A549 (cell line): ENCODE results near the gene CNTNAP5. TPM values are rescaled to one million over a fixed set of nuclear protein-coding genes. Genes with fewer than 3 reads are reported as not detected.

ENCODE experiments used
- ATAC-seq, 2 experiments: fragments of 200-7000 bp in 1 of 2; fragments of >200 bp in 1 of 2; cut with Nextera tagmentation in 1 of 2; cut with Tn5 transposase in 1 of 2; 3 replicates each; pipeline versions ENCODE4 v1.8.0 to v1.9.1; 2018 to 2020; ENCODE audit warnings: mild to moderate bottlenecking in 1 of 2, moderate library complexity in 1 of 2
- CTCF ChIA-PET: fragments of 300-600 bp; sonication (Branson Sonifier 250); formaldehyde crosslinking; extraction: SDS; loops from one replicate; lab custom pipeline; 2021; ENCODE audit warnings: antibody characterized with exemption, inconsistent platforms; lab: Yijun Ruan, JAX
- POLR2A ChIA-PET: fragments of 350-600 bp; formaldehyde crosslinking; extraction: SDS; loops from one replicate; lab custom pipeline; 2021; ENCODE audit warnings: antibody characterized with exemption, inconsistent platforms; lab: Yijun Ruan, JAX
- DNase-seq, 2 experiments: peaks; one replicate each; pipeline versions ENCODE4 v3.0.0 to v3.0.0-alpha.2; 2011 to 2016; ENCODE audit warnings: low read depth in 1 of 2, low spot score in 1 of 2
- FAIRE-seq: peaks from 2 replicates; lab custom pipeline; 2011; peaks lifted over from hg19 to GRCh38; lab: Jason Lieb, UNC
- H3K27ac ChIP-seq, 2 experiments: fragments of >200 bp; sonication (Bioruptor Twin); formaldehyde crosslinking; 3 replicates each; pipeline ENCODE4 v1.5.1; 2016 to 2017
- H3K4me1 ChIP-seq: fragments of >200 bp; sonication (Bioruptor Twin); formaldehyde crosslinking; 3 replicates; pipeline ENCODE4 v1.6.1; 2016
- H3K4me2 ChIP-seq: fragments of >200 bp; sonication (Bioruptor Twin); formaldehyde crosslinking; 3 replicates; pipeline ENCODE4 v1.6.1; 2016
- H3K4me3 ChIP-seq: fragments of >200 bp; sonication (Bioruptor Twin); formaldehyde crosslinking; 3 replicates; pipeline ENCODE4 v1.5.1; 2016
- H3K9me3 ChIP-seq: fragments of >200 bp; sonication (Bioruptor Twin); formaldehyde crosslinking; 3 replicates; pipeline ENCODE4 v1.6.1; 2016
- CBX2 ChIP-seq: fragments of 200-600 bp; sonication (generic); IDR thresholded peaks from 2 replicates; pipeline ENCODE4 v1.6.1; 2016; ENCODE audit warnings: low read depth, mild to moderate bottlenecking, borderline replicate concordance
- EP300 ChIP-seq, 2 experiments: fragments of >200 bp; sonication (Bioruptor Twin); formaldehyde crosslinking; IDR thresholded peaks; 2 replicates in 1 of 2; 3 replicates in 1 of 2; pipeline ENCODE4 v1.6.1; 2016 to 2017
- ESRRA ChIP-seq: fragments of 150-350 bp; IDR thresholded peaks from 2 replicates; pipeline ENCODE4 v1.6.1; 2014; ENCODE audit warnings: mild to moderate bottlenecking, low read length, borderline replicate concordance
- FOSB ChIP-seq: fragments of 250-450 bp; sonication (Bioruptor Pico); IDR thresholded peaks from 2 replicates; pipeline ENCODE4 v1.5.0; 2020; ENCODE audit warnings: mild to moderate bottlenecking, moderate library complexity
- FOSL2 ChIP-seq, 2 experiments: fragments of 450-650 bp in 1 of 2; fragments of >200 bp in 1 of 2; sonication (Bioruptor Twin) in 1 of 2; formaldehyde crosslinking; IDR thresholded peaks; 2 replicates each; pipeline versions ENCODE4 v1.5.0 to v1.6.1; 2016 to 2020; ENCODE audit warnings: mild to moderate bottlenecking in 1 of 2, moderate library complexity in 1 of 2
- HDAC2 ChIP-seq: fragments of 200-600 bp; sonication (generic); IDR thresholded peaks from 2 replicates; pipeline ENCODE4 v1.6.1; 2016
- HOXA7 ChIP-seq: fragments of 250-450 bp; sonication (Bioruptor Pico); IDR thresholded peaks from 2 replicates; pipeline ENCODE4 v1.5.0; 2020; ENCODE audit warnings: mild to moderate bottlenecking, moderate library complexity
- HOXB13 ChIP-seq: fragments of 250-450 bp; sonication (Bioruptor Pico); IDR thresholded peaks from 2 replicates; pipeline ENCODE4 v1.5.0; 2020; ENCODE audit warnings: low read depth, mild to moderate bottlenecking, moderate library complexity
- KDM1A ChIP-seq: fragments of 200-600 bp; sonication (generic); IDR thresholded peaks from 2 replicates; pipeline ENCODE4 v1.6.1; 2016; ENCODE audit warnings: low read depth, mild to moderate bottlenecking
- MAZ ChIP-seq: fragments of 150-350 bp; IDR thresholded peaks from 2 replicates; pipeline ENCODE4 v1.6.1; 2014; ENCODE audit warnings: antibody characterized with exemption, low read depth, low read length, borderline replicate concordance
- MYC ChIP-seq: IDR thresholded peaks from 2 replicates; pipeline ENCODE4 v1.6.1; 2012; ENCODE audit warnings: mild to moderate bottlenecking, inconsistent platforms, low read length, improper control_type of control experiment, borderline replicate concordance
- NFE2L2 ChIP-seq: fragments of 150-350 bp; conservative IDR thresholded peaks from 2 replicates; pipeline ENCODE4 v1.6.1; 2014; ENCODE audit warnings: low read length
- POLR2AphosphoS2 ChIP-seq: conservative IDR thresholded peaks from 2 replicates; pipeline ENCODE4 v1.6.1; 2012; ENCODE audit warnings: low read length, improper control_type of control experiment, inconsistent platforms
- RARB ChIP-seq: fragments of 250-450 bp; sonication (Bioruptor Pico); IDR thresholded peaks from 2 replicates; pipeline ENCODE4 v1.8.0; 2021; ENCODE audit warnings: mild to moderate bottlenecking, moderate library complexity
- RFX5 ChIP-seq: fragments of 450-650 bp; IDR thresholded peaks from 2 replicates; pipeline ENCODE4 v1.7.1; 2014; ENCODE audit warnings: antibody characterized with exemption, mild to moderate bottlenecking, moderate library complexity
- SMC3 ChIP-seq: fragments of >200 bp; sonication (Bioruptor Twin); formaldehyde crosslinking; IDR thresholded peaks from 3 replicates; pipeline ENCODE4 v1.6.1; 2018; ENCODE audit warnings: inconsistent platforms
- SREBF2 ChIP-seq: fragments of 450-650 bp; IDR thresholded peaks from 2 replicates; pipeline ENCODE4 v1.6.1; 2014; ENCODE audit warnings: mild to moderate bottlenecking, moderate library complexity
- TP53 ChIP-seq: fragments of 250-450 bp; sonication (Bioruptor Pico); IDR thresholded peaks from 2 replicates; pipeline ENCODE4 v1.5.0; 2021; ENCODE audit warnings: mild to moderate bottlenecking, moderate library complexity
- ZC3H11A ChIP-seq: fragments of 450-650 bp; IDR thresholded peaks from 2 replicates; pipeline ENCODE4 v1.6.1; 2014; ENCODE audit warnings: antibody characterized with exemption, mild to moderate bottlenecking
- ZFP36 ChIP-seq: fragments of 450-650 bp; IDR thresholded peaks from 2 replicates; pipeline ENCODE4 v1.6.1; 2014; ENCODE audit warnings: borderline replicate concordance; ENCODE audit not compliant: partially characterized antibody
- WGBS: methylation state at CpG from one replicate; pipeline ENCODE4 v1.1.6; 2017; ENCODE audit errors: missing lambda C conversion rate; 5-methylcytosine and 5-hydroxymethylcytosine counted together
- polyA plus RNA-seq, 4 experiments: library from polyadenylated mRNA; depleted of rRNA in 3 of 4; stranded (reverse); fragments of >200 nt; fragmentation: RNase III in 1 of 4; extraction: RNeasy Plus Mini Kit Qiagen cat#74134 plus additional on column Dnase treatment in 1 of 4; gene quantifications; 2 replicates in 3 of 4; 3 replicates in 1 of 4; pipeline ENCODE4 v1.2.3, GENCODE V29; 2011 to 2017
- TF ChIP-seq, protein P1 (sequence below): fragments of 200-600 bp; sonication (generic); IDR thresholded peaks from 2 replicates; pipeline ENCODE4 v1.6.1; 2016; ENCODE audit warnings: antibody characterized with exemption, mild to moderate bottlenecking, moderate library complexity
- TF ChIP-seq, protein P2 (sequence below): IDR thresholded peaks from 2 replicates; pipeline ENCODE4 v1.6.1; 2012
- TF ChIP-seq, protein P3 (sequence below): IDR thresholded peaks from 2 replicates; pipeline ENCODE4 v1.6.1; 2012

The CNTNAP5 gene
- polyA plus RNA-seq, 2 of the 4 experiments (the other 2 are of a cell fraction): not detected

DNA sequence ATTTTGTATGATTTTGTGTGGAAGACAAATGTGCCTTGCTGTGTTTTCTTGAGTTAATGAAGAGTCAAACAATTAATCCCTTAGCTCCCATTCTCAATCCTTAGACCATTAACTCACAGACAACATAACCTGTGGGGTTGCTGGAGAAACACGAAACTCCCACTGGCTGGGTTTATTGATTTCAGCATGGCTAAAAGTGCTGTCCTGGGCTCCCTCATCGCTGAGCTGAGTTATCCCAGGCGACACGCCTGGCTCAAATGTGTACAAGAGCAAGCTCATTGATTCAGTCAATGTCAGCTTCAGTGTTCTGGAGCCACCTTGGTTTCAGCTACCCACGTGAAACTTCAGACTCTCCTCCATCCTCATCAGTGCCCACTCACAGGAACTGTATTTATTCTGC is 896.1 kb downstream of the CNTNAP5 start:
- no peaks in the 10 kb centered on the region for H3K9me3 ChIP-seq
- ATAC-seq: no peak
- TF ChIP-seq SMC3: no peak
- TF ChIP-seq TP53 (CRISPR knock-in tag): no peak
- no peak for TF ChIP-seq ZFP36
- no peak for TF ChIP-seq KDM1A
- no peak for TF ChIP-seq ZC3H11A
- TF ChIP-seq NFE2L2: no peak
- no peak for TF ChIP-seq ESRRA
- no peaks in the 10 kb centered on the region for H3K4me1 ChIP-seq
- no peak overlapping the region for H3K27ac ChIP-seq
- CTCF ChIA-PET: no interaction called here
- 0% methylated on average over 5 of the region's 5 CpGs for WGBS
- no peak overlapping the region for H3K4me2 ChIP-seq
- FAIRE-seq: no peak
- H3K4me3 ChIP-seq: no peak overlapping the region
- DNase-seq: no peak
- POLR2A ChIA-PET: no interaction called here

DNA sequence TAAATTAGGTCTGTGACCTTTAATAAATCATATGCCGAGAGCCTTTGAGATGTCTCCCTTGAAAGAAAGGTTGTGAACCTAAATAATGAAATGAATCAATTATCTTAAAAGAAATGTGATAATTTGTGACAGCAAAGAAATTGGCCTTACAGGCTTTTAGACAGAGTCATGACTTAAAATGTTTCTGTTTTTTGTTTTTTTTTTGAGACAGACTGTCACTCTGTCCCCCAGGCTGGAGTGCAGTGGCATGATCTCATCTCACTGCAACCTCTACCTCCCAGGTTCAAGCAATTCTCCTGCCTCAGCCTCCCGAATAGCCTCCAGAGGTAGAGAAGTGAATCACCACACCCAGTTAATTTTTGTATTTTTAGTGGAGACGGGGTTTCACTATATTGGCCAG is 898.0 kb downstream of the CNTNAP5 start:
- no peak for ATAC-seq
- DNase-seq: no peak
- ChIA-PET POLR2A (no interaction called here), CTCF (no interaction called here)
- WGBS: 5% methylated on average over 3 of the region's 3 CpGs
- Histone ChIP-seq H3K4me2 (no peak overlapping the region), H3K4me3 (no peak overlapping the region), H3K4me1 (no peaks in the 10 kb centered on the region), H3K9me3 (no peaks in the 10 kb centered on the region), H3K27ac (no peak overlapping the region)
- no peak for FAIRE-seq
- TF ChIP-seq, protein P1, sequence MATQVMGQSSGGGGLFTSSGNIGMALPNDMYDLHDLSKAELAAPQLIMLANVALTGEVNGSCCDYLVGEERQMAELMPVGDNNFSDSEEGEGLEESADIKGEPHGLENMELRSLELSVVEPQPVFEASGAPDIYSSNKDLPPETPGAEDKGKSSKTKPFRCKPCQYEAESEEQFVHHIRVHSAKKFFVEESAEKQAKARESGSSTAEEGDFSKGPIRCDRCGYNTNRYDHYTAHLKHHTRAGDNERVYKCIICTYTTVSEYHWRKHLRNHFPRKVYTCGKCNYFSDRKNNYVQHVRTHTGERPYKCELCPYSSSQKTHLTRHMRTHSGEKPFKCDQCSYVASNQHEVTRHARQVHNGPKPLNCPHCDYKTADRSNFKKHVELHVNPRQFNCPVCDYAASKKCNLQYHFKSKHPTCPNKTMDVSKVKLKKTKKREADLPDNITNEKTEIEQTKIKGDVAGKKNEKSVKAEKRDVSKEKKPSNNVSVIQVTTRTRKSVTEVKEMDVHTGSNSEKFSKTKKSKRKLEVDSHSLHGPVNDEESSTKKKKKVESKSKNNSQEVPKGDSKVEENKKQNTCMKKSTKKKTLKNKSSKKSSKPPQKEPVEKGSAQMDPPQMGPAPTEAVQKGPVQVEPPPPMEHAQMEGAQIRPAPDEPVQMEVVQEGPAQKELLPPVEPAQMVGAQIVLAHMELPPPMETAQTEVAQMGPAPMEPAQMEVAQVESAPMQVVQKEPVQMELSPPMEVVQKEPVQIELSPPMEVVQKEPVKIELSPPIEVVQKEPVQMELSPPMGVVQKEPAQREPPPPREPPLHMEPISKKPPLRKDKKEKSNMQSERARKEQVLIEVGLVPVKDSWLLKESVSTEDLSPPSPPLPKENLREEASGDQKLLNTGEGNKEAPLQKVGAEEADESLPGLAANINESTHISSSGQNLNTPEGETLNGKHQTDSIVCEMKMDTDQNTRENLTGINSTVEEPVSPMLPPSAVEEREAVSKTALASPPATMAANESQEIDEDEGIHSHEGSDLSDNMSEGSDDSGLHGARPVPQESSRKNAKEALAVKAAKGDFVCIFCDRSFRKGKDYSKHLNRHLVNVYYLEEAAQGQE: no peak
- TF ChIP-seq KDM1A (no peak), SREBF2 (no peak), FOSL2 (IDR thresholded peaks at IDR 0.05) (no peak), FOSL2 (CRISPR knock-in tag; IDR thresholded peaks at IDR 0.05) (no peak), SMC3 (no peak), FOSB (CRISPR knock-in tag) (no peak), RFX5 (no peak), RARB (CRISPR knock-in tag) (no peak), MYC (no peak), EP300 (IDR thresholded peaks at IDR 0.05) (no peak), HDAC2 (no peak), MAZ (no peak), ESRRA (no peak), CBX2 (no peak), HOXB13 (CRISPR knock-in tag) (no peak), POLR2AphosphoS2 (no peak), HOXA7 (no peak)
- TF ChIP-seq, protein P2, sequence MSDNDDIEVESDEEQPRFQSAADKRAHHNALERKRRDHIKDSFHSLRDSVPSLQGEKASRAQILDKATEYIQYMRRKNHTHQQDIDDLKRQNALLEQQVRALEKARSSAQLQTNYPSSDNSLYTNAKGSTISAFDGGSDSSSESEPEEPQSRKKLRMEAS: no peak
- TF ChIP-seq, protein P3, sequence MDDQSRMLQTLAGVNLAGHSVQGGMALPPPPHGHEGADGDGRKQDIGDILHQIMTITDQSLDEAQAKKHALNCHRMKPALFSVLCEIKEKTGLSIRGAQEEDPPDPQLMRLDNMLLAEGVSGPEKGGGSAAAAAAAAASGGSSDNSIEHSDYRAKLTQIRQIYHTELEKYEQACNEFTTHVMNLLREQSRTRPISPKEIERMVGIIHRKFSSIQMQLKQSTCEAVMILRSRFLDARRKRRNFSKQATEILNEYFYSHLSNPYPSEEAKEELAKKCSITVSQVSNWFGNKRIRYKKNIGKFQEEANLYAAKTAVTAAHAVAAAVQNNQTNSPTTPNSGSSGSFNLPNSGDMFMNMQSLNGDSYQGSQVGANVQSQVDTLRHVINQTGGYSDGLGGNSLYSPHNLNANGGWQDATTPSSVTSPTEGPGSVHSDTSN: no peak
